DND-41 (cell line): ENCODE measurements around the gene PRKRA.

Source experiments
- EZH2 ChIP-seq: IDR thresholded peaks from 3 replicates; pipeline ENCODE4 v1.6.1; 2012; ENCODE audit warnings: borderline replicate concordance, low read depth, mild to moderate bottlenecking, moderate library complexity, low read length, inconsistent platforms; ENCODE audit not compliant: severe bottlenecking
- TF ChIP-seq, protein P1 (sequence below): IDR thresholded peaks from 2 replicates; pipeline ENCODE4 v1.5.1; 2012; ENCODE audit warnings: borderline replicate concordance, low read length, moderate library complexity, mild to moderate bottlenecking; ENCODE audit not compliant: poor library complexity, severe bottlenecking; ENCODE audit errors: extremely low read depth

GRCh38 chr2:178395295-178395694 lies 55.7 kb downstream of the PRKRA start:
- TF ChIP-seq, protein P1, sequence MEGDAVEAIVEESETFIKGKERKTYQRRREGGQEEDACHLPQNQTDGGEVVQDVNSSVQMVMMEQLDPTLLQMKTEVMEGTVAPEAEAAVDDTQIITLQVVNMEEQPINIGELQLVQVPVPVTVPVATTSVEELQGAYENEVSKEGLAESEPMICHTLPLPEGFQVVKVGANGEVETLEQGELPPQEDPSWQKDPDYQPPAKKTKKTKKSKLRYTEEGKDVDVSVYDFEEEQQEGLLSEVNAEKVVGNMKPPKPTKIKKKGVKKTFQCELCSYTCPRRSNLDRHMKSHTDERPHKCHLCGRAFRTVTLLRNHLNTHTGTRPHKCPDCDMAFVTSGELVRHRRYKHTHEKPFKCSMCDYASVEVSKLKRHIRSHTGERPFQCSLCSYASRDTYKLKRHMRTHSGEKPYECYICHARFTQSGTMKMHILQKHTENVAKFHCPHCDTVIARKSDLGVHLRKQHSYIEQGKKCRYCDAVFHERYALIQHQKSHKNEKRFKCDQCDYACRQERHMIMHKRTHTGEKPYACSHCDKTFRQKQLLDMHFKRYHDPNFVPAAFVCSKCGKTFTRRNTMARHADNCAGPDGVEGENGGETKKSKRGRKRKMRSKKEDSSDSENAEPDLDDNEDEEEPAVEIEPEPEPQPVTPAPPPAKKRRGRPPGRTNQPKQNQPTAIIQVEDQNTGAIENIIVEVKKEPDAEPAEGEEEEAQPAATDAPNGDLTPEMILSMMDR = no peak
- TF ChIP-seq EZH2 = no peak
